NCI-H2196 (cell line): ENCODE measurements around the gene CYTH3.

Source experiments
- DNase-seq: peaks from one replicate; lab custom pipeline; 2025; ENCODE audit not compliant: unreplicated experiment; lab: John Stamatoyannopoulos, UW

Gene CYTH3

DNA sequence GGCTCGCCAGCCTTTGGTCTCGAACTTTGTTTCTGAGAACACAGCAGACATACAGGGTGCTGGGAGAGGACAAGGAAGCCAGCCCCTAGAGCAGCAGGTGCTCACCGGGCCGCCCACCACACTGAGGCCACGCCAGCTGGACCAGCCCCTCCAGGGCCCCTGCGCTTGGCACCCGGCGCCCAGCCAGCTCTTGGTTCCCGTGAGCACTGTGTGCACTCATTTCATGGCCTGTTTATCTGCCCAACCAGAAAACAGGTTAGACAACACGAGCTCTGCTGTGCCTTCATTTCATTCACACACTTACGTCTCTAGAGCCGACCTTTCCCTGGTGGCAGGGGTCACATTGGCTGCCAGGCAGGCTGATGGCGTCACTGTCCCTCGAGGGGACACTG is 104.0 kb downstream of the CYTH3 start:
- no peak for DNase-seq

DNA sequence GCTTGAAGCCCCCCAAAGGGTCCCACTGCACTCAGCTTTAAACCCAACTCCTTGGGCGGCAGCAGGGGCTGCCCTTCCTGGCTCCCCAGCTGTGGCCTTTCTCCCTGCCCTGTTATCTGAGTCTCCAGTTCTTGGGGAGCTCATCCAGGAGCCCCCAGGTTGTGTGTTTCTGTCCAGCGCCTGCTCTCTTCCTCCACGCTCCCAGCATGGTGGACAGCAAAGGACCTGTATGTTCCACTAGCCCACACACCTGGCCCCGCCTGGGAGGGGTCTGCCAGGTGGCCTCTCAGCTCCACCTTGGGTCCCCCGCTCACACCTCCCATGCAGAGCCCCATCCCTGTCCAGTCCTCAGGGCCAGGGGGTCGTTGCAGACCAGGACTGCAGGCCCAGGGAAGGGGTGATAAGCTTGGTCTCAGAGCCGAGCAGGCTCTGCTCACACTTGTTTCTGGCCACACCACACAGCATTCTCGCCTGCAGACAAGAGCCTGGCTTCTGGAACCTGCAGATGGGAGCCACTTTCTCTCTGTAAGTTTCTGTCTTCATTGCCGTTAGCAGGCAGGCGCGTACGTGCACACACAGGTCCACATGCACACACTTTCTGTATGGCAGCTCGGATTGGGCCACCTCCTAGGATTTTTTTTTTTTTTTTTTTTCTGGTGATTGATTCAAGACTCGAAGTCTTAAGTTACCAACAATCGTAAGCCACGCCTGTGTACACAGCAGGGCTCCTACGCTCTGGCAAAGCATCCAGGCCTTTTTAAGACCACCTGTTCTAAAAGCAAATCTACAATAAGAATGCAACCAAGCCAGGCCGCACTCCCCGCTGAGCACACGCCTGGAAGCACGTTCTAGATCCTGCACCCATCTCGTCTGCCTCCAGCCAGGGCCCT is 104.6 kb downstream of the CYTH3 start:
- no peak for DNase-seq

GRCh38 chr7:6167004-6167551 is 105.3 kb downstream of the CYTH3 start:
- DNase-seq: no peak

DNA sequence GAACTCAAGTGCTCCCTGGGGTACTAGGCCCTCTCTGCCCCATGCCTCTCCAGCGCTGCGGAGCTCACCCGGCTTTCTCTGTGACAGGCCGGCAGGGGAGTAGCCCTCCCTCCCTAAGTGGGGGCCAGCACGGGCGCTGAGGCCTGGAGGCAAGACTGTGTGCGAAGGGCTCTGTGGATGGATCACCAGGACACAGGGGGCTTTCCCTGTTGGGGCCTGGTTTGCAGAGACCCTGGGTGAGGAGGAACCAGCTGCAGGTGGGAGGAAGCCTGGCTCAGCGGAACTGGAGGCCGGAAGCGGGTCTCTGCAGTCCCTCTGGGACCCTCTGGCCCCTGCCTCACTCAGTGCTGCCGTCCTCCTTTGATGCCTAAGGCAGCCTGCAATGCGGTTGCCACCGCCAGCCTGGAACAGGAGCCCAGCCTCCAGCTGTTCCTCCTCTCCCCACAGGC is 106.0 kb downstream of the CYTH3 start:
- DNase-seq: no peak

GRCh38 chr7:6165521-6166320 is 106.7 kb downstream of the CYTH3 start:
- DNase-seq: no peak

DNA sequence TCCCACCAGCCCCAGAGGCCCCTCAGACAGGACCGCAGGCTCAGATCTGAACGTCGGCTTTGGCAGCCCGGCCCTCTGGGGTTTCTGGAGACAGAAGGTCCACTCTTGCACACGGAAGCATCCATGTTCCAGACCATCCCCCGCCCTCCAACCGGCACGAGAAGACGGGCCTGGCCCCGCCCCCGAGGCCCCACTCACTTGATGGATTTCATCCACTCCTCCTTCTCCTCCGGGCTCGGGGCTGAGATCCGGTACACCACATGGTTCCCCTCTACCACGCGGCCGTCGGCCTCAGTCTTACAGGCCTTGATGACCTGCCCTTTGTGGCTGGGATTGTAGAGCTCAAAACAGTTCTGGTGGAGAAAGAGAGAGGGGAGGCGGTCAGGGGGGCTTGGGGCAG is 107.3 kb downstream of the CYTH3 start:
- no peak for DNase-seq

DNA sequence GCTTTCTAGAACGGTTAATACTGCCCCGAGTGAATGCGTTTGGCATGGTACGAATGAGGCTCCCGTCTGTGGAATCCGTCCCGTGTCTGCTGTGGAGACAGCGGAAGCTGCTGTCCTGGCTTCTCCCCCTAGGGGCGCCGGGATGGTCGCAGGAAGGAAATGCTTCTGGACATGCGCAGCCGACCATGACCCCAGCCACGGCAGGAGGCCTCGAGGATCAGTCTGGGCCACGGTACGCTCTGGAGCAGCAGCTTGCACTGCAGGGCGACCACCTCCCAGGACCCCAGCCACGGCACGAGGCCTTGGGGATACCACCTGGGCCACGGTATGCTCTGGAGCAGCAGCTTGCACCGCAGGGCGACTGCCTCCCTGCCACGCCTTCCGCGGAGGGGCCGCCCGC is 107.9 kb downstream of the CYTH3 start:
- no peak for DNase-seq

DNA sequence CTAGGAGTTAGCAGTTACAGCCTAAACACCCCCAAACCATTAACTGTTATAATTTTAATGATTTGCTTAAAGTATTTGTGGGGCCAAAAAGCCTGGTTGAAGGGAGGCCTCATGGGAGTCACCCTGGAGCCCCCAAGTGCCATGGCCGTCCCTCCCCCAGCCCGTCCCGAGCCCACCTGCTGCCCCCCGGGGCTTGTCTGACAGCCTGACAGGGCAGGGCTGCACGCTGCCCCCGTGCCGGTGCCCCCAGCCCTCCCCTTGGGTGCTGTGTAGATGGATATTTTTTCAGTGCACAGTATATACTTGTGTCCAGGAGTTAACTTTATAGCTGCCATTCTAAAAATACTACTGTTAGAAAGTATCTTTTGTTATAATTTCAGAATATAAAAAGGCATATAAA is 108.4 kb downstream of the CYTH3 start:
- no peak for DNase-seq

DNA sequence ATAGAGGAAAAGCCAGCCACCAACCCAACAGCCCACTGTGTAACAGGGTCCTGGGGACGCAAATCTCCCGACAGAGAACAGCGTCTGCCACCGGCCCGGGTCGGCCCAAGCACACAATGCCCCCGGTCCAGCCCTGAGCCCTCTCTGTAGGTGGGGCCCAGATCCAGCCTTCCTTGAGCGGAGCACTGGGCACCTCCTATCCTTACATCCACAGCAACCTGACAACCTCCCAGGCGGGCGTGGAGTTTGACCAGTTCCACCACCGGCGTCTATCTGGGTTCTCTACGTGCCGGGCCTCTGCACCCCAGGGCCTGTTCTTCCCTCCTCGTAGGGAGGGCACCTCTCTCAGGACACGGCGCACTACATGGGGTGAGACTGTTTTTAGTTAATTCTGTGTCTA is 109.0 kb downstream of the CYTH3 start:
- DNase-seq: no peak

DNA sequence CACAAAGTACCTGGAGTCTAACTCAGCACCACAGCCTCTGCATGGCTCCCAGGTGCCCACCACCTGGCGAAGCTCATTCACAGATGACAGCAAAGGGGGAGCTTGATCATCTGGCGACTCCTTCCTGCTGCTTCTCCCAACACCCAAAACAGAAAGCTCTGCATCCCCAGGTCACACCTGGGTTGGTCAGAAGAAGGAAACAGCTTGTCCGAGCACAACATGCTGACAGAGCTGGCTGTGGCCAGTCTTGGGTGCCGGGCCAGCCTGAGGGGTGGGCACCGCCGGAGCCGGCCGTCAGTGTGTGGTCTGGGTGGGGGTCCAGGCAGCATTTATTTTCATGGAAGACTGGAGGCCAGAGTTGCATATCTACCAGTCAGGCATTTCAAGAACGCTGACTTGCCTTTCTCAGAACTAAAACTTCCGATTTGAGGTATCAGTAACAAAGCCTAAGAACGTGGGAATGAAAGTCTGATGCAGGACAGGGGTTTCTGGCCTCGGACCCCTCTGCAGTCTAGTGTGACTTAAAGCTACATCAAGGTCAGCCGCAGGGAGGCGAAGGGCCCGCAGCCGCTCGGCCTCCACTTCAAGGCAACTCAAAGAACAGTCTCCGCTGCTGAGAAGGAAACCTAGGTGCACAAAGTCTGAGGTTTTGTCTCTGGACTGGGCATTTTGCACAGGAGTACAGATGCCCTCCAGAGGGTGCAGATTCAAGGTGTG is 109.6 kb downstream of the CYTH3 start:
- DNase-seq: no peak

- DNase-seq: no peak
Observed at GRCh38 chr7:6162331-6162620, 110.1 kb downstream of the CYTH3 start.

DNA sequence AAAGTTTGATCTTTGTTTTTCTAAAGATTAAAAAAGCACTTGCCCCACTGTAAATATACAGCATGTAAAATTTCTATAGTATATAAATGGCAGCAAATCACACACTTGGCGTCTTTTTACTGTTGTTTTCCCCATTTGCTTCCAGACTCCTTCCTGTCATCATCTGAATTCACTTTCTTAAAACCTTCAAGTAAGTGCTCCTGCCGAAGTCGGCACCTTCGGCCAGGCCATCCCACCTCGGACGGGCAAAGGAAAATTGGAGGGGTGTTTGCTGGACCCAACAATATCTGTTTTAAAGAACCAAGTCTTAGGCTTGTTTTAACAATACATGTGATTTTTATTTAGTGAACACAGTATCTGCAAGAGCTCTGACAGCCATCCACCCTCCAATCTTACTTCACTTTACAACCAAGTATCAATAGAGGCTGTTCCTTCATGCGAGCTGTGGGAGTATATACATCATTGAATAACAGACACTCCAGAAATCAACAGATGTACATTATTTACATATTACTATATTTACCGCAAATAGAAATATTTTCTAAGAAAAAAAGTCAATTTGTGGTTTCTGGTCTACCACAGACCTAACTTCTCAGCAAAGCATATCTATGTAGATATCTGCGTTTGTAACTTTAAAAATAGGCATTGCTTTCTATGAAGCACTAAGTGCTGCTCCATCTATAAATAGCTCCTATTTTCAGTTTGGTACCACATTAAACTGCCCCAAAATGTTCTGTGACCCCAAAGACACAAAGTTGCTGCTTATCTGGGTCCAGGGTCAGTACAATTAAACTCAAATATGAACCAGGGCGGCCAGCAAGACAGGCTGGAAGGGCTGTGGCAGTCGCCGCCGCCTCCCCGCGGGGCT is 110.7 kb downstream of the CYTH3 start:
- no peak for DNase-seq

GRCh38 chr7:6160191-6160623 is 112.2 kb downstream of the CYTH3 start:
- no peak for DNase-seq

- no peak for DNase-seq
Observed at GRCh38 chr7:6159524-6160031, 112.8 kb downstream of the CYTH3 start.

GRCh38 chr7:6159097-6159483 is 113.3 kb downstream of the CYTH3 start:
- DNase-seq: no peak

DNA sequence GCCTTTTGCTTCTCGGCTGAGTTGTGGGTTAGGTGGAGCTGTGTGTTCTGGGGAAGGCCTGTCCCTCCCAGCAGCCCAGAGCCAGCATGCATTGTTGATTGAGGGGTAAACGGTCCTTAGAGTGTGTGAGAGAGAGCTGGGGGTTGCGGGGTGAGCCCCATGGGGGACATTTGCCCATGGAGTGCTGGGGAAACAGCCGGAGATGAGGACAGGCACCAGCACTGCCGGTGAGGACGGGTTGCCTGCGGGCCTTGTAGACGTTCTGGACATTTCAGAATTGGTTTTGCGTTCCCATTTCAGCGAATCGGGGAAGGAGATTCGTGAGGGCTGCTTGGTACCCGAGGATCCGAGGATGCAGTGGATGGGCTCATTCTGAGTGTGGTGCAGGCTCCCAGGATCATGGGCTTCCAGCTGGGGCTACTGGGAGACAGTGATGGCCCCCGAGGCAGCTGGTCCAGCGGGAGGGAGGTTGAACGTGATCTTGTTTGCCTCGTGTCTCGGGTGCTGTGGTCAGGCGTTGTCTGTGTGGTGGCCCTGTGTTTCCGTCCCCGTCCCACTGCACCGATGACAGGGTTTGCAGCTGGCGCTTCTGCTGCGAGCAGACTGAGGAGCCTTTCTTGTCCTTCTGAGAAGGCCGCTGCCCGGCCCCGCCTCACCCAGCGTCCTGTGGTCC is 113.9 kb downstream of the CYTH3 start:
- DNase-seq: no peak

DNA sequence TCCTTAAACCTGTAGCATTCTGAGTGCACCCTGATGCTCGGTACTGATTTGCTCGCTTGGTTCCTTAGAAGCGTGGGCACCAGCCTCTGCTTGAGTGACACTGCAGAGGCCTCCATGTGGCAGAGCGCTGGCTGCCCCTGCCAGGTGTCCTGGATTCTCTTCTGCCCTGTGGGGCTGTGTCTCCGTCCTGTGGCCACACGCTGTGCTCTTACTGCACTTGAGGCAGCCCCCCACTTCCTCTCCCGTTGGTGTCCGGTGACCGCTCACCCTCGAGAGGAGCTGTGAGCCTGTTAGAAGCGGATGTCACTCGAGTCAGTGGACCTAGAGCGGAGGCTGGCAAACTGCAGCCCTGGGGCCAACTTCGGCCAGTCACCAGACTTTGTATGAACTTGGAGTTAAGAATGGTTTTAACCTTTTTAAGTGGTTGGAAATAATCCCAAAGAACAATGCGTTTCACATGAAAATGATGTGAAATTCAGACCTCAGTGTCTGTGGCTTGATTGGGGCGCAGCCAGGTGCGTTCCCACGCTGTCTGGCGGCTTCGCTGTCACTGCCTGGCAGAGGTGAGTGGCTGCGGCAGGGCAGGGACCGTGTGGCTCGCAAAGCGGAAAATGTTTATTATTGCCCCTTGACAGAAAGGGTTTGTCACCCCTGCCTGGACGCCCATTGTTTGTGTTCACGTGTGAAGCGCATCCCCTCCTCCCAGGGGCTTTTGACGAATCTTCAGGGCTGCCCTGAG is 114.6 kb downstream of the CYTH3 start:
- DNase-seq: no peak

DNA sequence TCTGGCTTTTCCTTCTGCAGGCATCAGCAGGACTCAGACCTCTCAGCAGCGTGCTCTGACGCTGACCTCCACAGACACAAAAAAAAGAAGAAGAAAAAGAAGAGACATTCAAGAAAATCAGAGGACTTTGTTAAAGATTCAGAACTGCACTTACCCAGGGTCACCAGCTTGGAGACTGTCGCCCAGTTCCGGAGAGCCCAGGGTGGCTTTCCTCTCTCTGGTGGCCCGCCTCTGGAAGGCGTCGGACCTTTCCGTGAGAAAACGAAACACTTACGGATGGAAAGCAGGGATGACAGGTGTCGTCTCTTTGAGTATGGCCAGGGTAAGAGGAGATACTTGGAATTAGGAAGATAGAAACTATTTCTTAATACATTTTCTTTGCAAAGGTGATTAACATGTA is 115.7 kb downstream of the CYTH3 start:
- no peak for DNase-seq

DNA sequence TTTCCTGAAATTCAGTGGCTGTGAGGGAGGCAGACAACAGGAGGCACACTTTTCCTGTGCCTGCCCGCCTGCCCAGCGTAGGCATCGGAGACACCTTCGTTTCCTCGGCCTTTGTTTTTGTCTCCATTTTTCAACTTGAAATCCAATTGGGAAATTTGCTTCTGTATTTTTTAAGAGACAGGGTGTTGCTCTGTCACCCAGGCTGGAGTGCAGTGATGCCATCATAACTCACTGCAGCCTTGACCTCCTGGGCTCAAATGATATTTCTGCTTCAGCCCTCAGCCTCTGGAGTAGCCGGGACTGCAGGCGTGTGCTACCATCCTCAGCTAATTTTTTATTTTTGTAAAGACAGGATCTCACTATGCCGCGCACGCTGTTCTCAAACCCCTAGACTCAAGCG is 116.8 kb downstream of the CYTH3 start:
- no peak for DNase-seq
